Retina (tissue), 1 donor: ENCODE results near the gene SAV1.
"Not testable (repeated sequence)": the region's sequence is repeated elsewhere in the genome, so short reads cannot be mapped to it uniquely, and the experiment has no call there.

Source experiments
- DNase-seq: peaks from one replicate; pipeline ENCODE4 v3.0.0-alpha.2; 2016

SAV1 gene

DNA sequence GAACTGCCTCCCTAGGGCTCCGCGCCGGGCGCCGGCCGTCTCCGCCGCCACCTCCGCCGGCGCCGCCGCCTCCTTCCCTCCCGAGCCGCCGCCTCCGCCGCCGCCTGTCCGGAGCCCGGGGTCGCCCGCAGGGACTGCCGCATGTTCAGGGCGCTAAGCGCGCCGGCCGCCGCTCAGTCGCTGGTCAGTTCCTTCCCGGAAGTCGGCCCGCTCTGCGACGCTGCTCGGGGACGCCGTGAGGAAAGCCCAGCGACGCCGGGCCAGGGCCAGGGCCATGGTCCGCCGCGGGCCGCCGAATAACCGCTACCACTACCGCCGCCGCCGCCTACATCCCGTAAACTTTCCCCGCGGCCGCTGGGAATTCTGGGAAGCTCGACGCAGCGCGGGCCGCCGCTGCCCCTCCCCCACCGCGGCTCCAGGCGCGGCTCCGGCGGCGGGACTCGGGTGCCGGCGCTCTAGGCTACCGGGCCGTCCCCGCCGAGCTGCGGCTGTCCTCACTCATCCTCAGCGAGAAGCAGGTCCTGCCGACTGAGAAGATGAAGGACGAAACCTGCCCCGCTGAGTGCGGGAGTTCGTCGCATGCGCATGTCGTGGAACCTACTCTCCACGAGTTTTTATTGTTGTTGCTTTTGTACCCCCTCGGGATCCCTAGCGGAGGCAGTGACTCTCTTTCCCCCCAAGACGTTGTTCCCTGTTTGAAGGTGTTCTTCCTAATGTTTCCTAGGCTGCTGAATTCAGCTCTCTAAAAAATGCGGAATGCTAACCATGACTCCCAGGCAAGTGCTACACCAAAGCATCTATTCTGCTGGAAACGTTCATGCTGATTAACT lies at the start of gene SAV1:
TSS of gene SAV1 (minus strand) at position 311 of the 830 bp plus-strand sequence. CDS start 339 bp downstream, outside the sequence.
- DNase-seq = peak; percentile 97

DNA sequence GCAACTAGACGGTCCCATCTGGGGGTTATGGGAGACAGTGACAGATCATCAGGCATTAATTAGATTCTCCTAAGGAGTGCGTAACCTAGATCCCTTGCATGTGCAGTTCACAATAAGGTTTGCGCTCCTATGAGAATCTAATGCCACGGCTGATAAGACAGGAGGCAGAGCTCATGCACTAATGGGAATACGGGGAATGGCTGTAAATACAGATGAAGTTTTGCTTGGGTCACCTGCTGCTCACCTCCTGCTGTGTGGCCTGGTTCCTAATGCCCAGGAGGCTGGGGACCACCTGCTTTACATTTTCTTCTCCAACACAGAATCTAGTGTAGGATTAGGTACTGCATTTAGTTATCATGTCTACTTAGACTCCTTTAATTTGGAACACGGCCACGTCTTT lies 49.7 kb upstream of the SAV1 start:
- peak; percentile 4 for DNase-seq

DNA sequence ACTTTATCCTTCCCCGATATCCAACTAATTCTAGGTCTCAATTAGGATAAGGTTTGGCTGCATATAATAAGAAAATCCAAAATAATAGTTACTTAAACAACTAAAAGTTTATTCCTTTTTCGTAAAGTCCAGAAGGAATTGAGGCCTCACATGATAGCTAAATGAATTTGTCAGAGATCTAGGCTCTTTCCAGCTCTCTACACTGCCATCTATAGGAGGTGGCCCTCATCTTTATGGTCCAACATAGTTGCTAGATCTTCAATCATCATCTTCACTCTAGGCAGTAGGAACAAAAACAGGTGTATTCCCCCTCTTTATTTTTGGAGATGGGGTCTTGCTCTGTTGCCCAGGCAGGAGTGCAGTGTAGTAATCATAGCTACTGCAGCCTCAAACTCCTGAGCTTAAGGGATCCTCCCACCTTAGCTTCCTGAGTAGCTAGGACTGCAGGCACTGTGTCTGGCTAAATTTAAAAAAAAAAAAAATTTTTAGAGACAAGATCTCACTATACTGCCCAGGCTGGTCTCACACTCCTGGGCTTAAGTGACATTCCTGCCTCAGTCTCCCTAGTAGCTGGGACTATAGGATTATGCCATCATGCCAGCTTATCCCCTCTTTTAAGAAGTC lies 46.5 kb upstream of the SAV1 start:
- DNase-seq = no peak

DNA sequence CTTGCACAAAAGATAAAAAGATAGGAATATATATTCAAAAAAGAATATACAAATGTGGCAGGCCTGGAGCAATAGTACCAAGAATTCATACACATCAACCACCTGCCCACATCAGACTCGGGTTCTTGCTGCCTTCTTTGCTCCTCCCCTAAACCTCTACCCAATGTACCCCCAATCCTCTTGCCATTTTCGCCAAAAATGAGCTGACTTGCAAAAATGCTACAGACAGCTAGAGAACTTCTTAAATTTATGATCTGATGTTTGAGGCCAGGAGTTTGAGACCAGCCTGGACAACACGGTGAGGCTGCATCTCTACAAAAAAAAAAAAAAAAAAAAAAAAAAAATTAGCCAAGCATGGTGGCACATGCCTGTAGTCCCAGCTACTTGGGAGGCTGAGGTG lies 42.9 kb upstream of the SAV1 start:
- no peak for DNase-seq

DNA sequence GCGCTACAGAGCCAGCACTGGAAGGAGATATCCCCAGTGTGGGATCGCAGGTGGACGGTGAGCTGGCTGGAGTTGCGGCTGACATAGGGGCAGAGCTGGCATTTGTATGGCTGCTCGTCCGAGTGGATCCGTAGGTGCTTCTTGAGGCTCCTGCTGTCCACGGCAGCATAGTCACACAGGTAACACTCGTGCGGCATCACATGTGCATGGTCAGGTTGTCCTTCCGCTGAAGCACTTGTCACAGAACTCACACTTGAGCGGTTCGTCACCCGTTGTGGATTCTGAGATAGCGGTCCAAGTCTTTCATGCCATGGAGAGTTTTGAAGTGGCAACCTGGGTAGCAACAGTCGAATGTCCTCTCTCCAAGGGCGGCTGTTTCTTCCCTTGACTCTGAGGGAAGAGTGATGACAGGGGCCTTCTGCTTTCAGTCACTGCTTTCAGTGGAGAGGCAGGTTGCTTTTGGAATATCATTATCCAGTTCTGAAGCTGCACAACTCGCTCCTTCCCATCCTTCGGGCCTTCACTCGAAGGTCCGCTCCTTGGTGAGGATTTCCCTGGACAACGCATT lies 37.0 kb upstream of the SAV1 start:
- DNase-seq = no peak

DNA sequence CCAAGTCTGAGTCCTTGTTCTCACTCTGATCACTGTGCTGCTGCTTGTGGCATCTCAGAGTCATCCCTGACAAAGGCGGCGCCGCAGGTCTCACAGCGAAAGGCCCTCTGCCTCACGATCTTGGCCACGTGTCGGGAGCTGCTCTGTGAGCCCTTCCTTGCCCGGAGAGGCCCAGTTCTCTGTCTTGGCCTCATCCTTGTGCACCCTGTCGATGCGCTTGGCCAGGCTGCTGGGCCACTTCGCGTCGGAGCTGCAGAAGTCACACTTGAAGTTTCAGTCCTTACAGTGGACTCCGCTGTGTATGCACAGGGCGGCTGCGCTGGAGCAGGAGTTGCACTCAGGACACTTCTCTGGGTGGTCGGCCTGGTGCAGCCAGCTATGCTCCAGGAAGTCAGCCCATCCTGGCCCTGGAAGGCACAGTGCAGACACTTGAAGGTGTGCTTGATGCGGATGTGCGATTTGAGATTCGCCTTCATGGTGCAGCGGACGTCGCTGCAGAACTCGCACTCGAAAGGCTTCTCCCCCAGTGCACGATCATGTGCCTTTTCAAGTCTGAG lies 36.4 kb upstream of the SAV1 start:
- DNase-seq = no peak

DNA sequence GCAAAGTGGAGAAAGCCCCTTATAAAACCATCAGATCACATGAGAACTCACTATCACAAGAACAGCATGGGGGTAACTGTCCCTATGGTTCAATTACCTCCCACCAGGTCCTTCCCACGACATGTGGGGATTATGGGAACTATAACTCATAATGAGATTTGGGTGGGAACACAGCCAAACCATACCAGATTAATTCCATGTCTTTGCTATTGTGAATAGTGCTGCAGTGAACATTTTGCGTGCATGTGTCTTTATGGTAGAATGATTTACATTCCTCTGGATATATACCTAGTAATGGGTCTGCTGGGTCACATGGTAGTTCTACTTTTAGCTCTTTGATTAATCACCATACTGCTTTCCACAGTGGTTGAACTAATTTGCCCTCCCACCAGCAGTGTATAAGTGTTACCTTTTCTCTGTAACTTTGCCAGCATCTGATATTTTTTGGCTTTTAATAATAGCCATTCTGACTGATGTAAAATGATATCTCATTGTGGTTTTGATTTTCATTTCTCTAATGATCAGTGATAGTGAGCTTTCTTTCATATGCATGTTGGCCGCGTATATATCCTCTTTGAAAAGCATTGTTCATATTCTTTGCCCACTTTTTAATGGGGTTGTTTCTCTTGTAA lies 29.7 kb upstream of the SAV1 start:
- no peak for DNase-seq

DNA sequence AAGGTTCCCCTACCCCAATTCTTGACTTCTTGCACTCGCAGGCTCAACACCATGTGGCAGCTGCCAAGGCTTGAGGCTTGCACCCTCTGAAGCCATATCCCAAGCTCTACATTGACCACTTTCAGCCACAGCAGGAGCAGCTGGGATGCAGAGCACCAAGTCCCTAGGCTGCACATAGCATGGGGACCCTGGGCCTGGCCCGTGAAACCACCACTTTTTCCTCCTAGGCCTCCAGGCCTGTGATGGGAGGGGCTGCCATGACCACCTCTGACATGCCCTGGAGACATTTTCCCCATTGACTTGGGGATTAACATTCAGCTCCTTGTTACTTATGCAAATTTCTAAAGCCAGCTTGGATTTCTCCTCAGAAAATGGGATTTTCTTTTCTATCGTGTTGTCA lies 26.2 kb upstream of the SAV1 start:
- not testable (repeated sequence) for DNase-seq

DNA sequence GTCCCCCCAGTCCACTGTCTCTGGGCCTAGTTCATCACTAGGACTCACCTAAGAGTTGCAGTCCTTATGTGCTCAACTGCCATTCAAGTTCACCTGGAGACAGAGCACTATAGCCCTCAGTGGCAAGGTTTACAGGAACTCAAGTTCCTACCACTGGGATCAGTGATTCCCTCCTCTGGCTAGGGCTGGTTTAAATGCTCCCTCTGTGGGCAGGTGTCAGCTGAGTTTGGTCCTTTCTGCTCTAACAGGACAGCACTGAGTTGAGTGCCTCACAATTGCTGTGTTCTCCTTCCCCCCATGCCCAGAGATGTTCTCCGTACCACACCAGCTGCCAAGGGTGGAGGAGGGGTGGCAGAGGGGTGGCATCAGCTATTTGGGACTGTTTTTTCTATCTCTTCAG lies 20.8 kb upstream of the SAV1 start:
- no peak for DNase-seq

DNA sequence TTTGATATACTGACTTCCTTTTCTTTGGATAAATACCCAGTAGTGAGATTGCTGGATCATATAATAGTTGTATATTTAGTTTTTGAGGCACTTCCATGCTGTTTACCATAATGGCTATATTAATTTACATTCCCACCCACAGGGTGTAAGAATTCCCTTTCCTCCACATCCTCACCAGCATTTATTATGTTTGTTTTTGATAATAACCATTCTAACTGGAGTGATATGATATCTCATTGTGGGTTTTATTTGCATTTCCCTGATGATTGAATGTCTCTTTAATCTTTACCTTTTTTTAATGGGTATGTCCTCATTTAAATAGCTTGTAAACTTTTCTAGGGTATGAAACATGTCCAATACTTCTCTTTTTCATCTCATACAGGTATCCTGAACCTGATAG lies 11.6 kb upstream of the SAV1 start:
- DNase-seq = no peak

DNA sequence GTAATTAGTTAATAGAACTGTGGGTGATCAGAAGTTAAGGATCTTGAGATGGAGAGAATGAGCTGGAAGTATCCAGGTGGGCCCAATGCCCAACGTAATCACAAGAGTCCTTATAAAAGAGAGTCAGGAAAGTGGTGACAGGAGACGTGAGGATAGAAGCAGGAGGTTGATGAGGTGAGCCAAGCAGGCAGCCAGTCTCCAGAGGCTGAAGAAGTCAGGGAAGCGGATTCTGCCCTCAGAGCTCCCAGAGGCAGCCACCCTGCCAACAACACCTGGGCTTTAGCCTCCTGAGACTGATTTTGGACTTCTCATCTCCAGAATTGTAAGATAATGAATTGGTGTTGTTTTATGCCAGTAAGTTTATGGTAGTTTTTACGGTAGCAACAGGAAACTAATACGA lies 10.1 kb upstream of the SAV1 start:
- no peak for DNase-seq

DNA sequence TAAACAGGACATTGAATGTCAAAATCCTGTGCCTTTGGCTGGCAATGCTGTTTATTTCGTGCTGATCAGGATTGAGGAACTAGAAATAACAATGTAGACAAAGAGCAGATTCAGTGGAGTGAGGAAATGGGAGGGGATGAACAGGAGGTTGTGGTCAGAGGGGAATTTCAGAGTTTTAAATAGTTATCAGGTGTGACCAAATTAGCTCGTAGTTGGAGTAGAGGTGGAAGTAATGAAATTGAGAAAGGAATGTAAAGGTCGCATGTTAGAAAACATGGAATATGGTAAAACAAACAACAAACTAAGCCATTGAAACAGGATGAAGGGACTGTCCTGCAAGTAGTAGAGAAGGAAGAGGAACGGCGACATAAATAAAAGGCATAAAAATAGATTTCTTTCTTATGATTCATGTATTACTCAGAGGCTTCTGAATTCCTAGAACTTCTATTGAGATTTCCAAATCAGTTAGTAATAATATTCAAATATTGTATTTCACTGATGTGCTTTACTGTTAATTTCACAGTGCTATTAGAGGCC lies 9.5 kb upstream of the SAV1 start:
- no peak for DNase-seq

DNA sequence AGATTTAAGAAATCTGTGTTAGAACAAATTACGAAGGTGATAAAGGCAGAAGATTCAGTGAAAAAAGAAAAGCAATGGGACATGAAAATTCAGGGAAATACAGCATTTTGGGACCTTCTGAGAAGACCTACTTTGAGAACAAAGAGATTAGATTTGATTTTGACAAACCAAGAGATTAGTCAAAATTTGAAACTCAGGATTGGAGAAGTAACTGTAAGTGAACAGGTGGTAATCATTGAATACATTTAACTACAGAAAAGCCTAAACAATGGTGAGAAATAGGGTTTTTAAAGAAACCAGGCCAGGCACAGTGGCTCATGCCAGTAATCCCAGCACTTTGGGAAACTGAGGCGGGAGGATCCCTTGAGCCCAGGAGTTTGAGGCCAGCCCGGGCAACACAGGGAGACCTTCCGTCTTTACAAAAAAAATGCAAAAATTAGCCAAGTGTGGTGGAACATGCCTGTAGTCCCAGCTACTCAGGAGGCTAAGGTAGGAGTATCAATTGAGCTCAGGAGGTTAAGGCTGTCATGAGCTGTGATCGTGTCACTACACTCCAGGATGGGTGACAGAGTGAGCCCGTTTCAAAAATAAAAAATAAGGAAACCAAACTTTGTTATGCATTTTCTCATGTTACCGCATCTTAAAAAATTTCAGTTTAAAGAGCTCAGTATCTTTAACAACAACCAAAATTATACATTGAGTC lies 8.9 kb upstream of the SAV1 start:
- DNase-seq = no peak

DNA sequence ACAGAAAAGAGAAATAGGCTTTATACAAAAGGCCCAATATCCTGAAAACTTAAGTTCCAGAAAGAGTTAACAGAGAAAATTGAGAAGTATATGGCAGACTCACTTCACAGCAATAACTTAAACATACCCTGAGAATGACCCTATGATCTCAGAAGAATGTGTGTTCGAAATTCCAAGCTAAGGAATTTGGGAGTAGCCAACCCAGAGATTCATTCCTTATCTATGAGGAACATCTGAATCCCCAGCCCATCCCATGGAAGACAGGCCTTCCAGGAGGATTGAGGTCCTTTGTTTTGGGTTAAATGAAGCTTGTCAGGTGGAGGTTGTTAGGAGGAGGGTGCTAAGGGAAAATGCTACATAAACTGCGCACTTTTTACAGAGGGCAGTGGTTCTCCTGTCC lies 7.5 kb upstream of the SAV1 start:
- no peak for DNase-seq

DNA sequence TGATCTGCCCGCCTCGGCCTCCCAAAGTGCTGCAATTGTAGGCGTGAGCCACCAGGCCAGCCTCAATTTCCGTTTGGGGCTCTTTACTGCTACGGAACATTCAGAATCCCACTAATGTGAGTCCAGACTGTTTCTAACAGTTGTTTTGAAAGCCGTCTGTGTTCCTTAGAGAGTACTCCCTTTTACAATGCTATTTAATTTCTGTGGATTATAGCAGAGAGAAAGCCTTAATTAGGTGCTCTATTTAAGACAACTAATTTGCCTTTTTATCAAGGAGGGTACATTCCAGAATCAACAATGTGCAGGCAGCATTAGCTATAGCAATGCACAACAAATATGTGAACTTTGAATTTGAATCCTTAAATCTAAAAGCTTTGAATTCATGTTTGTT lies 2.8 kb upstream of the SAV1 start:
- DNase-seq = no peak

DNA sequence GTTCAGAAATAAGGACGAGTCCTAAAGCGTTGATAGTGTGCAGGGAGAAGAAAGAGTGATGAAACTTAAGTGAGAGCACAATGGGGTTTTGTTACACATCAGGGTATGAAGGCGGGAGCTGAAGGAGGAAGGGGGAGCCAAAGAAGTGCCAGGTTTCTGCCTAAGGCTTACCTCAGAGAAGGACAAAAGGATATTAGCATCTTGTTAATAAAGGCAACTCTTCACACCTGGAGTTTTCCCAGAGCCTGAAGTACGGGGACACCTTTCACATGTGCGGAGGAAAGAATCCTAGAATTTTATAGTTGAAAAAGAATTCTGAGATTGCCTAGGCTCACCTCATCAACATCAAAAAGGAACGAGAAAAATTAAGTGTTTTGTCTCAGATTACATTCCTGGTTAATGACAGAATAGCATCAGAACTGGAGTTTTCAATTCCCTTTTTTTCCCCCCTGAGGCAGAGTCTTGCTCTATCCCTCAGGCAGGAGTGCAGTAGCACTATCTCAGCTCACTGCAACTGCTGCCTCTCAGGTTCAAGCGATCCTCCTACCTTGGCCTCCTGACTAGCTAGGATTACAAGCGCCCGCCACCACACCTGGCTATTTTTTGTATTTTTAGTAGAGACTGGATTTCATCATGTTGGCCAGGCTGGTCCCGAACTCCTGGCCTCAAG lies 2.2 kb upstream of the SAV1 start:
- DNase-seq = no peak

DNA sequence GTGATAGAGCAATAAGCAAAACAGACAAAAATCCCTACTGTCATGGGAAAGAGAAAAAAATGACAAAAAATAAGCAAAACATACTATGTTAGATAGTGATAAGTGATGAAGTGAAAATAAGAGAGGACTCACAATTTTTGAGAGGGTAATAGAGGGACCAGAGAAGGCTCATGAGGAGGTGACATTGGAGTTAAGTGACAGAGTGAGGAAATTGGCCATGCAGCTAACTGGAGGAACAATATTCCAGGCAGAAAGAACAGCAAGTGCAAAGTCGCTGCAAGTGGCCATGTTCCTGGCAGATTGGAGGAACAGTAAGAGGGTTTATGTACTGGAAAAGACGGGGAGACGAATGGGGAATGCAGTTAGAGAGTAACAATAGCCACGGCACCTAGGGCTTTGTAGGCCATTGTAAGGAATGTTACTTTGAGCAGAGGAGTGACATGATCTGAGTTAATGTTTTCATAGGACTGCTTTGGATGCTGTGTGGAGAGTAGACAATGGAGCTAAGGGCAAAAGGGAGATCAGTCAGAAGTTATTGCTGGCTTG lies 1.4 kb upstream of the SAV1 start:
- peak; percentile 15 for DNase-seq

DNA sequence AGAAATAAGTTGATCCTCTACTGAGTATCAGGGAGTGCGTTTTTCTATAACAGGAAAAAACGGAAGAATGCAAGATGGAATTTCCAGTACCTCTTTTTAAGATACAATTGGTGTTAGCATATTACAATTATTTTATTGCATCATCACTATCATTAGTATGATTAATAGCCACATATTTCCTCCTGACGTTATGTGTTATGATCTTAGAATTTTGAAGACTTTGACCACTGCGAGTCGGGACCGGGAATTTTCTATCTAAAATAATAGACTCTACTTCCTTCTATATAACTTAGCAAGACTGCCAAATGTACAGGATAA lies 679 bp upstream of the SAV1 start:
- no peak for DNase-seq

DNA sequence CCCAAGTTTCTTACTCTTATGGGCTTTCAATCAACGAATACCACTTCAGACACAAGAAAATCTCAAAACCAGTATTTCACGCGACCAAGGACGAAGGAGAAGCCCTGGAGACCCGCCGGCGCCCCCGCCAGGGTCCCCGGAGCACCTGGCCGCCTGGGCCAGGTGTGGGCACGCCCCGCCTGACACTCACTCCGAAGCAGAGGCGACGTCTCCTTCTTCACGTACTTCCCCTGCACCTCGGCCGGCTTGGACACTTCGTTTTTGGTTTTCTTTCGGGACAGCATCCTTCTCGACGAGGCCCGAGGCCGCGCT lies 466 bp downstream of the SAV1 start:
- peak; percentile 68 for DNase-seq

DNA sequence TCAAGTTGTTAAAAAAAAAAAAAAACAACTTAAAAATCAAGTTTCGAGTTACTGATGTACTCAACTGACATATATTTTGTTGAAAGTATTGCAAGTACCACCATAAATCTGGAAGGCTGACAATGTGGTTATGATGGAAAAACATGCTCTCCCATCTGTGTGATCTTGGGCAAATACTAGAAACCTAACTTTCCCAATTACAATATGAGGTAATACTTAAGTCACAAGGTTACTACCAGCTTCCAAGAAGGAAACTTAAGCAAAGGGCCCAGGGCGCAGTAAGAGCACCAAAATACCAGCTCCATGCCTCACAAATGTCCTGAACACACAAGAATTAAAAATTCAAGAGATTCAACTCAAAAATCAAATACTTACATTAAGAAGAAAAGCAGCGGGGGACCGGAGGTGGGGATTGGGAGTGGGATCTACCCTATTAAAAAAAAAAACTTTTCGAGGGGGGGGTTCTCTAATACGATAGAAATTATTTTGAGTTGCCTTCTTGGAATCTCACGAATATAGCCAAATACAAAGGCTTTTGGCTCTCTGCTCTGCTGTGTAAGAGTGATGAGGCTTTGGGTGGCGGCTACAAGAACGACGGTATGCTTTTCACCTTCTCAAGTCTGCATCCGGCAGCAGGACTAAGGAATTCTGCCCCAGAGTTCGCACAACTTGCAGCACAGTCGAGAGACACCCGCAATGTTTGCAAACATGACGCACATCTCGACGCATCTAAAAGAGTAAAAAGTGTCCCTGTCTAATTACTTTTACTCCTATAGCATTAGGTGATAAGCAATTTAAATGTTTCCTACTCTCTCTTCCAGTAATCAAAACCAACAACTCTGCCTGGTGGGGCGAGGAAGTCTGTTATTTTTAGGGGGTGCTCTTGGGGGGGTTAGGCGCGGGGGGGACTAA lies 1.1 kb downstream of the SAV1 start:
- DNase-seq = peak; percentile 51

DNA sequence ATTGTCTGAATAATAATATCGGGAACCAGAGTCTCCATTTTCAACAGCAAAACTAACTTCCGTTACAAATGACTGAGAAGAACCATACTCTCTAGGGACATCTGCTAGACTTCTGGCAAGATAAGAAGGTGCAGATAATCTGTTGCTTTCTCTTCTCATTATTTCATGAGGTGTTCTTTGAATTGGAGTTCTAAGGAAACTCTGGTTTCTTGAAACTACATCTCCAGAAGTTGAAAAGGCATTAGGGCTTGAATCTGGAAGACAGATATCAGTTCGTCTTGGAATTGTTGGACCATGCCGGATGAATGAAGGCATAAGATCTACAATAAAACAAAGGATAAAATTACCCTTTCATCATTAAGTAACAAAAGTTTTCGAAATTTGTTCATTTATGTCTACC lies 2.8 kb downstream of the SAV1 start:
- not testable (repeated sequence) for DNase-seq
